ENCODE measurements around the gene GXYLT2. TPM values are rescaled to one million over a fixed set of nuclear protein-coding genes. Genes with fewer than 3 reads are reported as not detected.

The GXYLT2 gene
- total RNA-seq, 1 experiment from 2014 or later = 4.8 TPM

DNA sequence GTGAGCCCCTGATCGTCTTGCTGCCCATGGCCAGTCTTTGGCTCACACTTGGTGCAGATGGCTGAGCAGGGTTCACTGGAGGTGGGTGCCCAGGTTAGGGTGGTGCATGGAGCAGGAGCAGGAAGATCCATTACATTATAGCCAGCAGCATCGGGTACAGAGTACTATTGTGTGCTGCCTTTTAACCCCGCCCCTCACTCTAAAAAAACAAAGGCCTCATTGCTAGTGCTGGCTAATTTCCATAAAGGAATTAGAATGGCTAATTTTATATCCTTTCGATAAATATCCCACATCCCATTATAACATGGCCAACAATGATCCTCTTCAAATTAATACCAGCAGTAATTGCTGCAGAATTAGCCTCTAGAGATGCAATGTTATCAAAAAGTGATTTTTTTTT, 63.0 kb downstream of the GXYLT2 start:
- no peak overlapping the region for H3K4me3 ChIP-seq (ENCODE audit: low read depth, low read length)
- H3K9me3 Mint-ChIP-seq (ENCODE audit: unreplicated experiment) = no peaks in the 10 kb centered on the region
- H3K27me3 Mint-ChIP-seq (ENCODE audit: insufficient read depth, unreplicated experiment) = no peaks in the 10 kb centered on the region
- H3K9me3 ChIP-seq = no peaks in the 10 kb centered on the region
- TF ChIP-seq, protein P1, sequence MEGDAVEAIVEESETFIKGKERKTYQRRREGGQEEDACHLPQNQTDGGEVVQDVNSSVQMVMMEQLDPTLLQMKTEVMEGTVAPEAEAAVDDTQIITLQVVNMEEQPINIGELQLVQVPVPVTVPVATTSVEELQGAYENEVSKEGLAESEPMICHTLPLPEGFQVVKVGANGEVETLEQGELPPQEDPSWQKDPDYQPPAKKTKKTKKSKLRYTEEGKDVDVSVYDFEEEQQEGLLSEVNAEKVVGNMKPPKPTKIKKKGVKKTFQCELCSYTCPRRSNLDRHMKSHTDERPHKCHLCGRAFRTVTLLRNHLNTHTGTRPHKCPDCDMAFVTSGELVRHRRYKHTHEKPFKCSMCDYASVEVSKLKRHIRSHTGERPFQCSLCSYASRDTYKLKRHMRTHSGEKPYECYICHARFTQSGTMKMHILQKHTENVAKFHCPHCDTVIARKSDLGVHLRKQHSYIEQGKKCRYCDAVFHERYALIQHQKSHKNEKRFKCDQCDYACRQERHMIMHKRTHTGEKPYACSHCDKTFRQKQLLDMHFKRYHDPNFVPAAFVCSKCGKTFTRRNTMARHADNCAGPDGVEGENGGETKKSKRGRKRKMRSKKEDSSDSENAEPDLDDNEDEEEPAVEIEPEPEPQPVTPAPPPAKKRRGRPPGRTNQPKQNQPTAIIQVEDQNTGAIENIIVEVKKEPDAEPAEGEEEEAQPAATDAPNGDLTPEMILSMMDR (IDR thresholded peaks at IDR 0.05; ENCODE audit: insufficient read depth in 1 of 2, low read depth in 1 of 2, low read length in 1 of 2, severe bottlenecking in 1 of 2, unreplicated experiment in 1 of 2) = no peak
- no peak overlapping the region for H3K4me3 Mint-ChIP-seq (ENCODE audit: unreplicated experiment)
- BruUV-seq (replicated peaks) = no TSS peak
- DNase-seq = no peak
- no peak overlapping the region for H3K27ac Mint-ChIP-seq (ENCODE audit: unreplicated experiment)
- no peaks in the 10 kb centered on the region for H3K27me3 ChIP-seq (replicated peaks; ENCODE audit: control insufficient read depth, insufficient read depth, low read length)
- intact Hi-C loops (cut with micrococcal nuclease; ENCODE audit: unreplicated experiment) = no loop called here
- H3K36me3 Mint-ChIP-seq (ENCODE audit: insufficient read depth, unreplicated experiment) = peaks cover 5% of the 10 kb centered on the region
- peaks cover 23% of the 10 kb centered on the region for H3K4me1 Mint-ChIP-seq (ENCODE audit: low read depth, unreplicated experiment)
- ChIA-PET CTCF (no interaction called here), POLR2A (no interaction called here)
- H3K4me1 ChIP-seq = peaks cover 39% of the 10 kb centered on the region
- H3K36me3 ChIP-seq (ENCODE audit: control insufficient read depth, insufficient read depth, low read length) = no peaks in the 10 kb centered on the region

DNA sequence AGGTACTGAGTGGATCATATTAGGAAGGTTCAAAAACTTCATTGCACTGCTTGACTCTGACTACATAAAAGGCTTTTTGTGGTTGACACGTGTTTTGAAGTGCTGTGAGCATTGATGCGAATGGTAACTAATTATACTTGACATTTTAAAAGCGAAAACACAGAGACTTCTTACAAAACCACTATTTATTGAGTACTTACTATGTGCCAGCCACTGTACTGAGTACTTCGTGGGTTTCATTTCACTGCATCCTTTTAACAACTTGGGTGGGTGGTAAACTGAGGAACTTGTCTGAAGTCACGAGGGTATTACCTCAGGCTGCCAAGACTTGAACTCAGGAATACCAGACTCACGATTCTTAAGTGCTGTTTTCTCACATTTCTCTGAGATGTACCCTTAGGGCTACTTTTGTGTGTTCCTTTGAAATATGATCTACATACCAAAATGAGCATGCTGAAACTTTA, 63.4 kb downstream of the GXYLT2 start:
- Mint-ChIP-seq H3K36me3 (ENCODE audit: insufficient read depth, unreplicated experiment) (peaks cover 5% of the 10 kb centered on the region), H3K4me1 (ENCODE audit: low read depth, unreplicated experiment) (peaks cover 23% of the 10 kb centered on the region), H3K27ac (ENCODE audit: unreplicated experiment) (no peak overlapping the region), H3K4me3 (ENCODE audit: unreplicated experiment) (no peak overlapping the region), H3K9me3 (ENCODE audit: unreplicated experiment) (no peaks in the 10 kb centered on the region), H3K27me3 (ENCODE audit: insufficient read depth, unreplicated experiment) (no peaks in the 10 kb centered on the region)
- no peak for DNase-seq
- no TSS peak for BruUV-seq (replicated peaks)
- TF ChIP-seq, protein P1 (IDR thresholded peaks at IDR 0.05; ENCODE audit: insufficient read depth in 1 of 2, low read depth in 1 of 2, low read length in 1 of 2, severe bottlenecking in 1 of 2, unreplicated experiment in 1 of 2) = no peak
- ChIA-PET POLR2A (no interaction called here), CTCF (no interaction called here)
- Histone ChIP-seq H3K4me3 (ENCODE audit: low read depth, low read length) (no peak overlapping the region), H3K36me3 (ENCODE audit: control insufficient read depth, insufficient read depth, low read length) (no peaks in the 10 kb centered on the region), H3K9me3 (no peaks in the 10 kb centered on the region), H3K27me3 (replicated peaks; ENCODE audit: control insufficient read depth, insufficient read depth, low read length) (no peaks in the 10 kb centered on the region), H3K4me1 (peaks cover 40% of the 10 kb centered on the region)
- intact Hi-C loops (cut with micrococcal nuclease; ENCODE audit: unreplicated experiment) = no loop called here

DNA sequence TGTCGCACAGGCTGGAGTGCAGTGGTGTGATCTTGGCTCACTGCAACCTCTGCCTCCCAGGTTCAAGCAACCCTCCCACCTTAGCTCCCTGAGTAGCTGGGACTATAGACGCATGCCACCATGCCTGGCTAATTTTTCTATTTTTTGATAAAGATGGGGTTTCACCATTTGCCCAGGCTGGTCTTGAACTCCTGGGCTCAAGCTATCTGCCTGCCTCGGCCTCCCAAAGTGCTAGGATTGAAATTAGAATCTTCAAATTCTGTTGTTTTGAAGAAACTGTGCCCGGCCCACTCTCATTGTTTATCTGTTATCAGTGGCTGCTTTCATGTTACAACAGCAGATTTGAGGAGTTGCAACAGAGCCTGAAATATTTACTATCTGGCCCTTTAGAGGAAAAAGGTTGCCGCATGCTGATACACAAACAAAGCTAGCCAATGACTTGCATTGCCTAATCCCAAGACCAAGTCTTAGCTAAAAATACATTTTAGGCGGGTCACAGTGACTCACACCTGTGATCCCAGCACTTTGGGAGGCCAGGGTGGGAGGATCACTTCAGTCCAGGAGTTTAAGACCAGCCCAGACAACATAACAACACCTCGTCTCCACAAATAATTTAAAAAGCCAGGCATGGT, 65.6 kb downstream of the GXYLT2 start:
- H3K4me1 Mint-ChIP-seq (ENCODE audit: low read depth, unreplicated experiment) = peaks cover 15% of the 10 kb centered on the region
- ChIA-PET CTCF (interaction anchor here (0.6 to 1.4 kb wide), 2 partner anchors 43 to 103 kb away, joined by 3 to 12 read pairs; partner anchors contain the start of gene PPP4R2), POLR2A (interaction anchor here (0.7 kb wide), 2 partner anchors 41 to 43 kb away, joined by 3 to 4 read pairs; partner anchors contain the start of gene PPP4R2)
- peak; percentile 71 to 74 for DNase-seq
- no peaks in the 10 kb centered on the region for H3K27me3 Mint-ChIP-seq (ENCODE audit: insufficient read depth, unreplicated experiment)
- H3K27me3 ChIP-seq (replicated peaks; ENCODE audit: control insufficient read depth, insufficient read depth, low read length) = no peaks in the 10 kb centered on the region
- H3K4me3 Mint-ChIP-seq (ENCODE audit: unreplicated experiment) = no peak overlapping the region
- H3K4me3 ChIP-seq (ENCODE audit: low read depth, low read length) = no peak overlapping the region
- no peaks in the 10 kb centered on the region for H3K9me3 ChIP-seq
- no TSS peak for BruUV-seq (replicated peaks)
- no peak overlapping the region for H3K27ac Mint-ChIP-seq (ENCODE audit: unreplicated experiment)
- peaks cover 9% of the 10 kb centered on the region for H3K36me3 Mint-ChIP-seq (ENCODE audit: insufficient read depth, unreplicated experiment)
- H3K9me3 Mint-ChIP-seq (ENCODE audit: unreplicated experiment) = no peaks in the 10 kb centered on the region
- TF ChIP-seq, protein P1 (IDR thresholded peaks at IDR 0.05; ENCODE audit: insufficient read depth in 1 of 2, low read depth in 1 of 2, low read length in 1 of 2, severe bottlenecking in 1 of 2, unreplicated experiment in 1 of 2) = no peak
- peaks cover 49% of the 10 kb centered on the region for H3K4me1 ChIP-seq
- intact Hi-C loops (cut with micrococcal nuclease; ENCODE audit: unreplicated experiment) = loop anchor here (1.0 kb wide), 1 partner anchor 20 kb away; no protein-coding TSS in a partner anchor
- H3K36me3 ChIP-seq (ENCODE audit: control insufficient read depth, insufficient read depth, low read length) = no peaks in the 10 kb centered on the region

Measured in Caco-2 (cell line).